ENCODE measurements around the gene SH2D2A. TPM values are rescaled to one million over a fixed set of nuclear protein-coding genes. Genes with fewer than 3 reads are reported as not detected.

SH2D2A gene
- total and polyA plus RNA-seq, 2 of the 4 experiments (the other 2 are of a cell fraction) = not detected

GRCh38 chr1:156777573-156777972 lies 39.1 kb downstream of the SH2D2A start:
- POLR2A ChIA-PET (ENCODE audit: unreplicated experiment) = no interaction called here
- Histone ChIP-seq H3K14ac (replicated peaks; ENCODE audit: low read depth, low read length) (no peak overlapping the region), H3K9me1 (ENCODE audit: insufficient read depth, low read length) (peaks cover 10% of the 10 kb centered on the region), H3K27me3 (ENCODE audit: control insufficient read depth, insufficient read depth, low read length) (no peaks in the 10 kb centered on the region), H3K4me1 (ENCODE audit: control insufficient read depth, insufficient read depth, low read length) (peaks cover 5% of the 10 kb centered on the region), H3K9ac (ENCODE audit: low read depth, low read length) (no peak overlapping the region), H2AFZ (replicated peaks; ENCODE audit: low read length, poor library complexity) (no peak overlapping the region), H3K23ac (ENCODE audit: low read depth, low read length) (no peak overlapping the region), H4K91ac (ENCODE audit: insufficient read depth, low read depth, low read length) (no peak overlapping the region), H3K36me3 (ENCODE audit: control insufficient read depth, insufficient read depth, low read length) (no peaks in the 10 kb centered on the region; the same call in 1 of the 2 replicates), H3K4me2 (ENCODE audit: low read depth, low read length) (no peak overlapping the region), H2AK9ac (replicated peaks; ENCODE audit: low read depth, low read length, poor library complexity) (no peak overlapping the region), H2AK5ac (ENCODE audit: low read depth, low read length) (no peak overlapping the region), H2BK15ac (ENCODE audit: low read depth, low read length) (no peak overlapping the region), H3K27ac (ENCODE audit: insufficient read depth, low read length) (no peak overlapping the region), H4K20me1 (ENCODE audit: insufficient read depth, low read length) (peaks cover 83% of the 10 kb centered on the region), H3K9me3 (ENCODE audit: control insufficient read depth, insufficient read depth, low read length) (no peaks in the 10 kb centered on the region), H3K79me1 (ENCODE audit: low read depth in 1 of 2, low read length in 2 of 2) (peaks cover 23 to 77% of the 10 kb centered on the region in 2 experiments), H4K5ac (ENCODE audit: low read depth, low read length) (no peak overlapping the region), H3K18ac (ENCODE audit: low read depth, low read length) (no peak overlapping the region), H2BK5ac (ENCODE audit: low read depth, low read length, poor library complexity, severe bottlenecking) (no peak overlapping the region), H2BK120ac (ENCODE audit: low read depth, low read length) (no peak overlapping the region), H3K4ac (ENCODE audit: low read depth, low read length) (no peak overlapping the region), H2BK20ac (ENCODE audit: low read depth, low read length) (no peak overlapping the region), H3K56ac (ENCODE audit: extremely low read depth, insufficient read depth, low read length) (no peak overlapping the region), H3K4me3 (ENCODE audit: insufficient read depth, low read depth, low read length) (no peak overlapping the region), H4K8ac (ENCODE audit: low read depth in 2 of 2, low read length in 2 of 2) (no peak overlapping the region)
- DNase-seq (no peak), ATAC-seq (ENCODE audit: low read depth) (no peak)
- intact Hi-C loops (cut with micrococcal nuclease) = no loop called here
- CTCF ChIA-PET = interaction anchor here (1.1 kb wide), 1 partner anchor 23 kb away, joined by 9 read pairs; no protein-coding TSS in a partner anchor
- in situ Hi-C loops (cut with MboI; ENCODE audit: low sequenced_read_pairs) = no loop called here
- WGBS, 2 experiments (ENCODE audit: extremely low coverage in 2 of 2, insufficient read length in 1 of 2) = no CpG with 5 or more reads among the region's 1 CpG
- dilution Hi-C loops (cut with HindIII; ENCODE audit: low sequenced_read_pairs, unreplicated experiment) = no loop called here
- BruUV-seq (replicated peaks) = no TSS peak
- TF ChIP-seq, protein P1, sequence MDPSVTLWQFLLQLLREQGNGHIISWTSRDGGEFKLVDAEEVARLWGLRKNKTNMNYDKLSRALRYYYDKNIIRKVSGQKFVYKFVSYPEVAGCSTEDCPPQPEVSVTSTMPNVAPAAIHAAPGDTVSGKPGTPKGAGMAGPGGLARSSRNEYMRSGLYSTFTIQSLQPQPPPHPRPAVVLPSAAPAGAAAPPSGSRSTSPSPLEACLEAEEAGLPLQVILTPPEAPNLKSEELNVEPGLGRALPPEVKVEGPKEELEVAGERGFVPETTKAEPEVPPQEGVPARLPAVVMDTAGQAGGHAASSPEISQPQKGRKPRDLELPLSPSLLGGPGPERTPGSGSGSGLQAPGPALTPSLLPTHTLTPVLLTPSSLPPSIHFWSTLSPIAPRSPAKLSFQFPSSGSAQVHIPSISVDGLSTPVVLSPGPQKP (IDR thresholded peaks at IDR 0.05; ENCODE audit: borderline replicate concordance, low read depth, low read length) = no peak
- TF ChIP-seq MXI1 (IDR thresholded peaks at IDR 0.05; ENCODE audit: borderline replicate concordance, low read depth, low read length) = no peak
- no peak for TF ChIP-seq CTCF (conservative IDR thresholded peaks at IDR 0.05; ENCODE audit: low read depth, low read length)
- no peak for TF ChIP-seq CHD1 (IDR thresholded peaks at IDR 0.05; ENCODE audit: low read depth, low read length)
- TF ChIP-seq NFE2L2 (IDR thresholded peaks at IDR 0.05; ENCODE audit: low read depth, low read length) = no peak
- no peak for TF ChIP-seq RAD21 (IDR thresholded peaks at IDR 0.05; ENCODE audit: low read length)
- TF ChIP-seq MAFK (IDR thresholded peaks at IDR 0.05; ENCODE audit: low read depth, low read length) = no peak
- no peak for TF ChIP-seq RCOR1 (IDR thresholded peaks at IDR 0.05; ENCODE audit: insufficient replicate concordance, low read length)
- TF ChIP-seq SMC3 (IDR thresholded peaks at IDR 0.05; ENCODE audit: low read depth, low read length) = no peak
- TF ChIP-seq POLR2A (IDR thresholded peaks at IDR 0.05; ENCODE audit: low read depth, low read length) = no peak
- no peak for TF ChIP-seq FOS (IDR thresholded peaks at IDR 0.05; ENCODE audit: low read depth, low read length)
- TF ChIP-seq USF2 (IDR thresholded peaks at IDR 0.05; ENCODE audit: low read depth, low read length) = no peak
- no peak for TF ChIP-seq RFX5 (IDR thresholded peaks at IDR 0.05; ENCODE audit: low read depth, low read length)
- no peak for TF ChIP-seq MAZ (IDR thresholded peaks at IDR 0.05; ENCODE audit: borderline replicate concordance, low read depth, low read length)
- TF ChIP-seq BHLHE40 (IDR thresholded peaks at IDR 0.05; ENCODE audit: low read depth, low read length) = no peak
- no peak for TF ChIP-seq CEBPB (IDR thresholded peaks at IDR 0.05; ENCODE audit: low read depth, low read length)
